Spleen (tissue), 11 donors: ENCODE results near the gene DOCK9. TPM values are rescaled to one million over a fixed set of nuclear protein-coding genes. Genes with fewer than 3 reads are reported as not detected.

Experiments used
- DNase-seq: peaks from one replicate; pipeline ENCODE4 v3.0.0-alpha.2; 2020
- H3K27ac ChIP-seq, 8 donors: fragments of 200-600 bp; sonication (generic) in 7 of 8; 1 replicate in 4 of 8; 2 replicates in 4 of 8; pipeline versions ENCODE4 v1.5.0 to v1.8.0; 2016 to 2021; ENCODE audit warnings: inconsistent platforms in 4 of 8, mild to moderate bottlenecking in 4 of 8, moderate library complexity in 1 of 8
- H3K27me3 ChIP-seq, 7 donors: fragments of 200-600 bp; sonication (generic) in 6 of 7; replicated peaks in 1 of 7; 1 replicate in 4 of 7; 2 replicates in 3 of 7; pipeline versions ENCODE4 v1.5.0 to v1.8.0; 2016 to 2021; ENCODE audit warnings: inconsistent platforms in 3 of 7, mild to moderate bottlenecking in 1 of 7
- H3K36me3 ChIP-seq, 6 donors: fragments of 200-600 bp; sonication (generic) in 5 of 6; 1 replicate in 4 of 6; 2 replicates in 2 of 6; pipeline versions ENCODE4 v1.5.0 to v1.8.0; 2016 to 2021; ENCODE audit warnings: inconsistent platforms in 2 of 6
- H3K4me1 ChIP-seq, 6 donors: fragments of 200-600 bp; sonication (generic) in 5 of 6; 1 replicate in 3 of 6; 2 replicates in 3 of 6; pipeline versions ENCODE4 v1.5.0 to v1.8.0; 2016 to 2021; ENCODE audit warnings: inconsistent platforms in 3 of 6
- H3K4me3 ChIP-seq, 8 donors: fragments of 200-600 bp; sonication (generic) in 7 of 8; 1 replicate in 4 of 8; 2 replicates in 4 of 8; pipeline versions ENCODE4 v1.5.0 to v1.8.0; 2016 to 2021; ENCODE audit warnings: inconsistent platforms in 4 of 8, mild to moderate bottlenecking in 4 of 8, moderate library complexity in 2 of 8
- H3K9me3 ChIP-seq, 8 donors: fragments of 200-600 bp; sonication (generic) in 7 of 8; 1 replicate in 4 of 8; 2 replicates in 4 of 8; pipeline versions ENCODE4 v1.5.0 to v1.8.0; 2016 to 2021; ENCODE audit warnings: inconsistent platforms in 4 of 8
- CTCF ChIP-seq, 11 experiments: fragments of 200-600 bp in 7 of 11; fragments of 450-650 bp in 4 of 11; sonication (generic) in 4 of 11; IDR thresholded peaks in 8 of 11; conservative IDR thresholded peaks in 3 of 11; 1 replicate in 7 of 11; 2 replicates in 4 of 11; pipeline versions ENCODE4 v1.4.0 to v1.8.0; 2016 to 2021; ENCODE audit warnings: antibody characterized with exemption in 11 of 11, inconsistent platforms in 4 of 11, mild to moderate bottlenecking in 1 of 11
- POLR2A ChIP-seq, 3 donors: fragments of 450-650 bp; IDR thresholded peaks; one replicate each; pipeline ENCODE4 v1.5.1; 2017; ENCODE audit warnings: antibody characterized with exemption in 3 of 3, mild to moderate bottlenecking in 1 of 3
- POLR2AphosphoS5 ChIP-seq, 3 donors: sonication (generic); formaldehyde crosslinking; IDR thresholded peaks; one replicate each; pipeline ENCODE4 v1.5.1; 2017; ENCODE audit warnings: antibody characterized with exemption in 3 of 3
- WGBS, 5 donors: extraction: QIAGEN DNeasy Blood & Tissue Kit in 3 of 5; methylation state at CpG; one replicate each; pipeline versions ENCODE4 v1.1.5 to v1.1.7; 2013 to 2018; 5-methylcytosine and 5-hydroxymethylcytosine counted together
- intact Hi-C: fragments of 100-400 bp; cut with DNase I; formaldehyde crosslinking; loops from one replicate; pipeline ENCODE4 v1.15.0; 2023; ENCODE audit warnings: low total_unique reads
- polyA plus RNA-seq, 3 donors: library from polyadenylated mRNA; stranded (reverse); fragments of 200-250 nt; gene quantifications; one replicate each; pipeline ENCODE4 v1.2.1, GENCODE V29; 2013
- total RNA-seq, 7 donors: library from RNA; depleted of rRNA in 3 of 7; stranded (reverse); fragments of >200 nt in 3 of 7; fragmentation: NEBNext Ultra II Directional in 4 of 7; extraction: Animal tissue kit (Norgen Biotek cat#: 25700) in 4 of 7; gene quantifications; one replicate each; pipeline versions ENCODE4 v1.1.0 to v1.2.1, GENCODE V29; 2016 to 2021
- donor health status: healthy with polysubstance abuse.
- donor health status: DM: no; HTN: no; CAD: no; lungs with moderate emphysema.
- donor health status: DM: no; HTN: no; CAD: no.
- donor health status: Bipolar disorder and iron deficiency.
- donor health status: healthy.
- donor health status: DM: no; HTN: no; CAD: no.
- donor health status: DM: yes; HTN: yes; CAD: no.

The DOCK9 gene
- total and polyA plus RNA-seq, 10 donors: 6.9 to 53.3 (median 47.6) TPM

GRCh38 chr13:98803111-98803561 lies 174.7 kb downstream of the DOCK9 start:
- H3K4me3 ChIP-seq: no peak overlapping the region
- WGBS, 5 donors: 90 to 97% (median 95%) methylated on average over 7 of the region's 7 CpGs
- peaks cover 0 to 86% (median 24%) of the 10 kb centered on the region in 6 donors for H3K36me3 ChIP-seq
- no peak for DNase-seq
- intact Hi-C loops: no loop called here
- no peaks in the 10 kb centered on the region for H3K9me3 ChIP-seq
- H3K27ac ChIP-seq: no peak overlapping the region
- TF ChIP-seq CTCF (IDR thresholded peaks at IDR 0.05 in 8 of 11, conservative IDR thresholded peaks at IDR 0.05 in 3 of 11) (no peak), POLR2A (IDR thresholded peaks at IDR 0.05) (no peak)
- no peaks in the 10 kb centered on the region for H3K4me1 ChIP-seq
- no peaks in the 10 kb centered on the region for H3K27me3 ChIP-seq

DNA sequence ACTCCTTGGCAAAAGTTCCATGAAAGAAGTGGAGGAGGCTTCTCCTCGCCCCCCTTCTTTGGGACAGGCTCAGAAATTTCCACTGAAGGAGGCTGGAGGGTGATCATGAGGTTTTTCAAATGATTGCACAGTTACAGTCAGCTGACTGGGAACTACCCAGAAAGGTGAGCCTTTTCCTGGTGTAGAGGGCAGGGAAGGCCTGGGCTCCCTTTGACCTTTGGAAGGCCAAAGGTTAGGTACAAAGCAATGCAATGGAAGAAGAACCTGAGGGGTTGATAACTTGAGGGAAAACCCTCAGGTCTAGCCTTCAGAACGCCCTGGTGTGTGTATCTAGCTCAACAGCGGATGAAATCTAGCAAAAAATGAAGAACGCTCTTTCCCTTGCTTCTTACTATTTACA lies 175.3 kb downstream of the DOCK9 start:
- no peaks in the 10 kb centered on the region for H3K27me3 ChIP-seq

GRCh38 chr13:98801626-98802418 lies 176.0 kb downstream of the DOCK9 start:
- Histone ChIP-seq H3K27ac (no peak overlapping the region), H3K36me3 (peaks cover 0 to 86% (median 22%) of the 10 kb centered on the region in 6 donors), H3K4me1 (no peaks in the 10 kb centered on the region), H3K9me3 (no peaks in the 10 kb centered on the region), H3K4me3 (no peak overlapping the region), H3K27me3 (no peaks in the 10 kb centered on the region)
- TF ChIP-seq POLR2A (IDR thresholded peaks at IDR 0.05) (no peak), POLR2AphosphoS5 (IDR thresholded peaks at IDR 0.05) (no peak), CTCF (IDR thresholded peaks at IDR 0.05 in 8 of 11, conservative IDR thresholded peaks at IDR 0.05 in 3 of 11) (no peak)
- DNase-seq: no peak
- intact Hi-C loops: no loop called here
- WGBS, 5 donors: 85 to 95% (median 92%) methylated on average over 10 of the region's 10 CpGs

More for the DNA sequence above, 175.3 kb downstream of the DOCK9 start:
- no peaks in the 10 kb centered on the region for H3K4me1 ChIP-seq
- 86 to 98% (median 91%) methylated on average over 4 of the region's 4 CpGs for WGBS, 5 donors
- intact Hi-C loops: no loop called here
- no peak for DNase-seq
- peaks cover 0 to 86% (median 25%) of the 10 kb centered on the region in 6 donors for H3K36me3 ChIP-seq
- H3K9me3 ChIP-seq: no peaks in the 10 kb centered on the region
- H3K27ac ChIP-seq: no peak overlapping the region
- TF ChIP-seq CTCF (IDR thresholded peaks at IDR 0.05 in 8 of 11, conservative IDR thresholded peaks at IDR 0.05 in 3 of 11) (no peak), POLR2AphosphoS5 (IDR thresholded peaks at IDR 0.05) (no peak), POLR2A (IDR thresholded peaks at IDR 0.05) (no peak)
- H3K4me3 ChIP-seq: no peak overlapping the region

DNA sequence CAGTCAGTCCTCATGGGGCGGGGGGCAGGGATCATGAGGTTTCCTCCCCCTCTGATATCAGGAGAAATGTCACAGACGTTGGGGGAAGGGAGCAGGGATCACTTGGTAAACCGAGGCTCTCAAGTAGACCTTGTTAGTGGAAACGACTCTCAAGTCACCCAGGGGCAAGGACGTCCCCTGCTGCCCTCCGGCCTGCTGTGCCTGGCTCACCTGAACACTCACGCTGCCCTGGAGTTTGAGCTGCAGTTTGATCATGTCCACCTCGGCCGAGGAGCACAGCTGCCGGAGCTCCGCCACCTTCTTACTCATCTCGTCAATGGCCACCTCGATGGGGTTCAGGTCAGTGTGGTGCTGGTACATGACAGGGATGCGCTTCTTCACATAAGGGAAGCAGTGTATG lies 177.8 kb downstream of the DOCK9 start:
- TF ChIP-seq CTCF (IDR thresholded peaks at IDR 0.05 in 8 of 11, conservative IDR thresholded peaks at IDR 0.05 in 3 of 11): no peak
- TF ChIP-seq POLR2AphosphoS5 (IDR thresholded peaks at IDR 0.05): no peak
- no peak for TF ChIP-seq POLR2A (IDR thresholded peaks at IDR 0.05)
- no peaks in the 10 kb centered on the region for H3K4me1 ChIP-seq
- H3K9me3 ChIP-seq: no peaks in the 10 kb centered on the region
- WGBS, 5 donors: 89 to 95% (median 92%) methylated on average over 6 to 14 of the region's 14 CpGs
- no peak for DNase-seq
- intact Hi-C loops: no loop called here
- H3K27ac ChIP-seq: no peak overlapping the region
- peaks cover 0 to 86% (median 30%) of the 10 kb centered on the region in 6 donors for H3K36me3 ChIP-seq
- H3K27me3 ChIP-seq: no peaks in the 10 kb centered on the region
- H3K4me3 ChIP-seq: no peak overlapping the region
